Ovary (tissue), 3 donors: ENCODE data around the gene P2RX6.

Experiments
- CTCF ChIP-seq, 3 donors: fragments of 450-650 bp in 2 of 3; fragments of 200-600 bp in 1 of 3; IDR thresholded peaks; one replicate each; pipeline versions ENCODE4 v1.5.1 to v1.8.0; 2016 to 2022; ENCODE audit warnings: antibody characterized with exemption in 3 of 3, mild to moderate bottlenecking in 1 of 3
- EP300 ChIP-seq: sonication (generic); formaldehyde crosslinking; IDR thresholded peaks from one replicate; pipeline ENCODE4 v1.6.1; 2017; ENCODE audit warnings: antibody characterized with exemption
- POLR2A ChIP-seq: fragments of 450-650 bp; IDR thresholded peaks from one replicate; pipeline ENCODE4 v1.6.1; 2017; ENCODE audit warnings: antibody characterized with exemption, mild to moderate bottlenecking, moderate library complexity
- donor health status: DM: no; HTN: no; CAD: no.

GRCh38 chr22:20997536-20998257, 17.3 kb upstream of the P2RX6 start:
- TF ChIP-seq CTCF (IDR thresholded peaks at IDR 0.05) (no peak), POLR2A (no peak), EP300 (no peak)
